ENCODE measurements around the gene NFAM1.

Gene NFAM1

DNA sequence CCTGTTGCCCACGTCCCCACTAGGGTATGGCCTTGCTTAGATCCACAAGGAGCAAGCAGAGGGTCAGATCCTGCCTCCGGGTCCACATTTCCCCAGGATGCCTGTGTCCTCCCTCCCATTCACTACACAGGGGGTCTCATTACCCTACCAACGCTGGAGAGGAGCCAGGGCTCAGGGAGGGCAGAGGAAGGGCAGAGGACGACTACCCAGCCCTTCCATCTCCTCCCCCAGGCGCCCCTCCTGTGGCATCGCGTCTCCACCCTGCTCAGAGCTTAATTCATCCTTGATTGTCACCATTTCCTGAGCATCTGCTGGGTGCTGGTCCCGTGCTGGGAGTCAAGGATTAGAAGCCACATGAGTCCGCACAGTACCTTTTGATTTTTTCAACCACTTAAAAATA lies 5.0 kb downstream of the NFAM1 start:
- DNase-seq (ENCODE audit: low read depth) = no peak
- H3K4me3 ChIP-seq (ENCODE audit: low read depth, low read length) = no peak overlapping the region
- TF ChIP-seq, protein P1, sequence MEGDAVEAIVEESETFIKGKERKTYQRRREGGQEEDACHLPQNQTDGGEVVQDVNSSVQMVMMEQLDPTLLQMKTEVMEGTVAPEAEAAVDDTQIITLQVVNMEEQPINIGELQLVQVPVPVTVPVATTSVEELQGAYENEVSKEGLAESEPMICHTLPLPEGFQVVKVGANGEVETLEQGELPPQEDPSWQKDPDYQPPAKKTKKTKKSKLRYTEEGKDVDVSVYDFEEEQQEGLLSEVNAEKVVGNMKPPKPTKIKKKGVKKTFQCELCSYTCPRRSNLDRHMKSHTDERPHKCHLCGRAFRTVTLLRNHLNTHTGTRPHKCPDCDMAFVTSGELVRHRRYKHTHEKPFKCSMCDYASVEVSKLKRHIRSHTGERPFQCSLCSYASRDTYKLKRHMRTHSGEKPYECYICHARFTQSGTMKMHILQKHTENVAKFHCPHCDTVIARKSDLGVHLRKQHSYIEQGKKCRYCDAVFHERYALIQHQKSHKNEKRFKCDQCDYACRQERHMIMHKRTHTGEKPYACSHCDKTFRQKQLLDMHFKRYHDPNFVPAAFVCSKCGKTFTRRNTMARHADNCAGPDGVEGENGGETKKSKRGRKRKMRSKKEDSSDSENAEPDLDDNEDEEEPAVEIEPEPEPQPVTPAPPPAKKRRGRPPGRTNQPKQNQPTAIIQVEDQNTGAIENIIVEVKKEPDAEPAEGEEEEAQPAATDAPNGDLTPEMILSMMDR (conservative IDR thresholded peaks at IDR 0.05; ENCODE audit: low read depth, low read length) = no peak

DNA sequence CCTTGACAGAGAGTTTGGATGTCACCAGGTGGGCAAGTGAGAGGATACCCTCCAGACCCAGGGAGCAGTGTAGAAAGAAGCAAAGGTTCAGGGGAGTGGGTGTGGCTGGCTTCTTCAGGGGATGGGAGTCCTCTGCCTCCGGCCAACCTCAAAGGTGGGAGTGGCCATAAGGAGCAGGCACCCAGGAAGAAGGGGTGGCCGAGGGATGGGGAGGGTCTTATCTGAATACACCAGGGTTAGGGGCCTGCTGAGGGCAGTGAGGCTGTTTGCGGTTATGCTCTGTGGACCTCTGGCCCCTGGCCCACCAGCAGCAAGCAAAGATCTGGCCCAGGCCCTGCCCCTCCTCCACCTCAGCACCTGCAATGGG lies 6.2 kb downstream of the NFAM1 start:
- no peak for DNase-seq (ENCODE audit: low read depth)
- no peak overlapping the region for H3K4me3 ChIP-seq (ENCODE audit: low read depth, low read length)
- TF ChIP-seq, protein P1 (conservative IDR thresholded peaks at IDR 0.05; ENCODE audit: low read depth, low read length) = no peak

DNA sequence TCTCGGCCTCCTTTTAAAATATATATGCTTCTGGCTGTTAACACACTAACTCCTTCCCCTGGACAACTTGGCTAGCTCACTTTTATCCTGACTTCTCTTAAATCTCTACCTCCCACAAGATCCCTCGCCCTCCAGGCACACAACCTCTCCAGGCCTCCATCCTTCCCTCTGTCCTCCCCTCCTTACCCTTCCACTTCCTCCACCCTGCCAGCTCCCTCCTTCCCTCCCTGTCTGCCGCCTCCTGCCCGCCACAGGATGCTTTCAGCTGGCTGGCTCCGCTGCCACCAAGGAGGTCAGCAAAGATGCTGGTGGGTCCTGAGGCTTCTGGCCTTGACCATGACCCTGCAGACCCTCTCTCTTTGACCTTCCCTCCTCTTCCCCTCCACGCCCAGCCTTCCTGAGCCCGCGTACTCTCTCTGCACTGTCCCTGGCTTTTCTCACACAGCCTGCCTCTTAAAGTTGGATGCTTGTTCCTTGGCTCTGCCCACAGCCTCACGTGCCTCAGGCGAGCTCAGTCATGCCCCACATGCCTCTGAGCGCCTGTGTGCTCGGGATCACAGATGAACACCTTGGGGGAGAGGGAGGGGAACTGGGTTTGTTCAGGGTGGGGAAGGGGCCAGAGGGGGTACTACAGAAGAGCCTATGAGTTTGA lies 6.7 kb downstream of the NFAM1 start:
- TF ChIP-seq, protein P1 (conservative IDR thresholded peaks at IDR 0.05; ENCODE audit: low read depth, low read length) = no peak
- no peak for DNase-seq (ENCODE audit: low read depth)
- no peak overlapping the region for H3K4me3 ChIP-seq (ENCODE audit: low read depth, low read length)

DNA sequence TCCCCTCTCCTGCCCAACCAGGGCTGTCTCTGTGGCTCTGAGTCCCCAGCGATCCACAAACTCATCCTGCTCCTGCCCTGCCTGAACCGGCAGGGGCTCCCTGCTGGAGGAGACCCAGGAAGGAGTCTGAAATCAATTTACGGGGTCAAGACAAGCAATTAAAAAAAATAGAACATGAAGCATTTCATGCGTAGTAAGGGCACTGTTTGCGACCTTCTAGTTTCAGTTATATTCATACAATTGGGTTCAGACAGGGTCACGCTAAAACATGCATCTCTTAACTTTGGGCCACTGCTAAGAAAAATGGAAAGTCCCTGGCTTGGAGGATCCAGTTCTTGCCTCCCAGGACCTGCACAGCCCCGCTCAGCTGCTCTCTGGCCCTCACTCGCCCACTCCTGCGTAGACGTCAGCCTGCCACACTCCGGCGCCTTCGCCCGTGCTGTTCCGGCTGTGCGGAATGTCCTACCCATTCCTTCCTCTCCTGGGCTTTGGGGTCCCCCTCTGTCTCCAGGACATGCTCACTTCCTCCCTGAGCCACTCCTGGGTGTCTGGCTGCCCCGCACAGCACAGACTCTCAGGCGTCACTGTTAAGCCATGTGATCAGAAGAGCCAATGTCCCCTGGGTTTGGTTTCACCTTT lies 12.8 kb downstream of the NFAM1 start:
- DNase-seq (ENCODE audit: low read depth) = no peak
- no peak overlapping the region for H3K4me3 ChIP-seq (ENCODE audit: low read depth, low read length)
- TF ChIP-seq, protein P1 (conservative IDR thresholded peaks at IDR 0.05; ENCODE audit: low read depth, low read length) = no peak

- no peak overlapping the region for H3K4me3 ChIP-seq (ENCODE audit: low read depth, low read length)
- DNase-seq (ENCODE audit: low read depth) = no peak
- TF ChIP-seq, protein P1 (conservative IDR thresholded peaks at IDR 0.05; ENCODE audit: low read depth, low read length) = no peak
These were observed 13.4 kb downstream of the NFAM1 start for GRCh38 chr22:42418811-42419242.

DNA sequence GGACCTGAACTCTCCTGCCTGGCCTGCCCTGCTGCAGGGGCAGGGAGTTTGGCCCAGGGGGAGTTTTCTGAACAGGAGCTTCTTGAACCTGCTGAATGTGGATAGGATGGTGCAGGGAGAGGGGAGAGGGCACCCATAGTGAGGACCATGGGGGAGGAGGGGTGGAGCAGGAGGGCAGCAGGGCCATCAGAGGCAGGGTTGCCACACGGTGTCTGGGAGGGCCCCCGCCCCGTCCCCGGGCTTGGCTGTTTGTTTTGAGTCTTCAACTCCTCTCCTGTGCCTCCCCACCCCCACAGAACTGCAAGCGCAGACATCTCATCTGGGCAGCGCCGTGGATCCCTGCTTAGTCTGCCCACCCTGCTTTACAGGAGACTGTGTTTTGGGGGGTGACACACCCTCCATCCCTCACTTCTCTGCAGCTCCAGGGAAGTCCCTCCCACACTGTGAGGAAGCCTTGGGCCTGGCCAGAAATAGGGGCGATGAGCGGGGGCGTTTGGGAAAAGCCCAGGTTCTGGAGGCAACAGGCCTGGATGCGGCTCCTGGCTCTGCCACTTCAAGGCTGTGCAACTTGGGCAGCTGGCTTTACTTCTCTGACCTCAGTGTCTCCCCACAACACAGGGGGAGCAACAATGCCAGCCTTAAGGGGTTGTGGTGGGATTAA lies 14.4 kb downstream of the NFAM1 start:
- no peak overlapping the region for H3K4me3 ChIP-seq (ENCODE audit: low read depth, low read length)
- DNase-seq (ENCODE audit: low read depth) = no peak
- TF ChIP-seq, protein P1 (conservative IDR thresholded peaks at IDR 0.05; ENCODE audit: low read depth, low read length) = no peak
